GM21786 (cell line): ENCODE data around the gene CUX1.
"Not testable (repeated sequence)": the region's sequence is repeated elsewhere in the genome, so short reads cannot be mapped to it uniquely, and the experiment has no call there.

Experiments
- ATAC-seq: cut with Tn5 transposase; IDR thresholded peaks from one replicate; pipeline ENCODE4 v1.9.1; 2021; ENCODE audit not compliant: unreplicated experiment

Gene CUX1

GRCh38 chr7:101798173-101798572 lies 19.3 kb upstream of the CUX1 start:
- ATAC-seq, result not testable (repeated sequence)

DNA sequence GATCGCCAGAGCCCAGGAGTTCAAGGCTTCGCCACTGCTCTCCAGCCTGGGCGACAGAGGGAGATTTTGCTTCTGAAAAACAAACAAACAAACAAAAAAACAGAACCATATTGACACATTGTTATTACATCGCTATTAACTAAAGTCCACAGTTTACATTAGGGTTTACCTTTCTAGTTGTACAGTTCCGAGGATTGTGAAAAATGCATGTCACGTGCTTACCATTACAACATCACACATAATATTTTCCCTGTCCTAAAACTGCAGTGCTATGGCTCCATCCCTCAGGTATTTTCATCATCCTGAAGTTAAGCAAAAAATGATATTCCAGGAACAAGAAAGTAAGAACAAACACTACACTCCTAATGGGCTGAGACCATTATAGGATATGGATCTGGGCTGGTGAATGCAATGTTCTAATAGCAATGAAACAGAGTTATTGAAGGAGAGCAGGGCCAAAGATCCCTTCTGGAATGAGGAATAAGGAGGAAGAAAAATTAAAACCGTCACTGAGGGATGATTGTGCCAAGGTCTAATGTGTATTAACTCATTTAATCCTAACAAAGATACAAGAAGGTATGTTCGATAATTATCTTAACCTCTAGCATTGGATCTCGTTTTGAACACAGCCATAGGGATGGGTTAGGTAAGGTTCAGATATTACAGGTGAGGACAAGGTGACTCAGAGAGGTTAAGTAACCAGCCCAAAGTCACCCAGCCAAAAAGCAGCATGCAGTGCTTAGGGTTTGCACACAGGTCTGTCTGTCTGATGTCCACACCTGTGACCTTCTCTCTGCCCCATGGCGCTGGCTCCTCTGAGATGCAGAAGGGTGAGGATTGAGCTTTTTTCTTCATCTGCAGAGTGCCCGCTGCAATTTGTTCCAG lies 14.0 kb upstream of the CUX1 start:
- no peak for ATAC-seq

GRCh38 chr7:101804088-101804963 lies 13.1 kb upstream of the CUX1 start:
- ATAC-seq, result no peak

DNA sequence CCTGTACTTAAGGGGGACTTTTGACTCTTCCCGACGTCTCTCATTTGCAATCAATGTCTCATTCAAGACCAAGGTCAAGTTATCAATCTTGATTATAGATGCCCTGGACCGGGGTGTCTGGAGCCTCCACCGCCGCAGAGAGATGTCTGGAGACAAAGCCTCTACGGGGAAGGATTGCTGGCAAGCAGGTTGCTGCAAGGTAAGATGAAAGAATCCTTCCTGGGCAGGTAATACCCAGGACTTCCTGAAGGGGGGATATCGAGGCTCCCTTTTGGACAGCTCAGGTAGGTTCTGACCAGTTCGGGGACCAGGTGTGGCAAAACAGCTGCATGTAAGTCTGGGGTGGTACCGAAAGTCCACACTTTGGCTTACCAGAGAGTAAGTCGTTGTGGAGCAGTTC lies 12.5 kb upstream of the CUX1 start:
- ATAC-seq, result no peak

DNA sequence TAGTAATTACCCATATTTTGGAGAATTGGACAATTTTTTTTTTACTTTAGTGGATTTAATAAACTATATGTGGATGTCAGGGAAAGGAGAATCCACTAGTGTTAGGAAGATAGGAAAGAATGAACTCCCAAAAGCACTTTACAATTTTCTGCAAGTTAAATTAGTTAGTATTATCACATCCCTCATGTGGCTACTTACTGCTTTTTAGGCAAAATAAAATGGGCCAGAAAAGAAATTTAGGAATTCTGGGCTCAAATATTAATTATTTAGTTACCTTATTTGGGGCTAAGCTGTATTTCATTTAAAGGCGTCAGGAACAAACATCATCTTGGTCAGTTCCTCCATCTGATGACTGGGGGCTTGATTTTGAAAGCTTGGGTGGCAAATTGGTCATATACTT lies 4.8 kb upstream of the CUX1 start:
- ATAC-seq, result no peak

- no peak for ATAC-seq
Observed at GRCh38 chr7:101813402-101814019, 3.9 kb upstream of the CUX1 start.

GRCh38 chr7:101814081-101814990 lies 3.1 kb upstream of the CUX1 start:
- ATAC-seq, result no peak

DNA sequence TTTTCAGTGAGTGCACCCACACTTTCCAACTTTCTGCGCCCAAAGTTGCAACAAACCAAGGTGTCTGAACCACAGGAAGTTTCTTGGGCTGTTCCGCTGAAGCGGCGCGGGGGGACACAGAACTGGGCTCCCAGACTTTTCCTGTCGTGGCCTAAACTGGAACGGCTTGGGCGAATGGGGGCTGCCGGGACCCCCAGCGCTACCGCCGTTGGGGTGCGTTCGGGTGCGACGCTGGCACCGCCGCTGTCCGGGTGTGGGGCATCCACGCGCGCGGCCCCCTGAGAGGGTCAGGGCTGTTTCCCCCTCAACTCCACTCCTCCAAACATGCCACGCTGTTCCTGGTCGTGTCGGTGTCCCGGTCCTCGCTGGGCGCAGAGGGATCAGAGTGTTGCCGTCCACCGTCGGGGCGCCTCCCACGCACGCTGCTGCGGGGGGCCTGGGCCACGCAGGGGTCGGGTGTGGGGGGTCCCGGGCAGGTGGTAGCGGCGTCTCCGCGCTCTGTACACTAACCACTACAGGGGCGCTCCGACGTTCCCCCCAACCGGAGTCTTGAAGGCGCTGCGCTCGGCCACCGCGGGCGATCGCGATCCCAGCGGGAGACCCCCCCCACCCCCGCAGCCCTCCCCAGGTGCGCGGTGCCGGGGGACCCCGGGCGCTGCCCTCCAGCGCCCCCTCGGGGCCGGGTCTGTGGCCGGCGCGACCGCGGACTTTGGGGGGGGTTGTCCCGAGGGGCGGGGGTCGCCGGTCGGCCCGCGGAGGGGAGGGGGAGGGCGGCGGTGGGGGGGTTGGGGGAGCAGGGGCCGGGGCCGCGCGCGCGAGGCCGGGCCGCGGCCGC lies 2.2 kb upstream of the CUX1 start:
- peak; percentile 36 for ATAC-seq

DNA sequence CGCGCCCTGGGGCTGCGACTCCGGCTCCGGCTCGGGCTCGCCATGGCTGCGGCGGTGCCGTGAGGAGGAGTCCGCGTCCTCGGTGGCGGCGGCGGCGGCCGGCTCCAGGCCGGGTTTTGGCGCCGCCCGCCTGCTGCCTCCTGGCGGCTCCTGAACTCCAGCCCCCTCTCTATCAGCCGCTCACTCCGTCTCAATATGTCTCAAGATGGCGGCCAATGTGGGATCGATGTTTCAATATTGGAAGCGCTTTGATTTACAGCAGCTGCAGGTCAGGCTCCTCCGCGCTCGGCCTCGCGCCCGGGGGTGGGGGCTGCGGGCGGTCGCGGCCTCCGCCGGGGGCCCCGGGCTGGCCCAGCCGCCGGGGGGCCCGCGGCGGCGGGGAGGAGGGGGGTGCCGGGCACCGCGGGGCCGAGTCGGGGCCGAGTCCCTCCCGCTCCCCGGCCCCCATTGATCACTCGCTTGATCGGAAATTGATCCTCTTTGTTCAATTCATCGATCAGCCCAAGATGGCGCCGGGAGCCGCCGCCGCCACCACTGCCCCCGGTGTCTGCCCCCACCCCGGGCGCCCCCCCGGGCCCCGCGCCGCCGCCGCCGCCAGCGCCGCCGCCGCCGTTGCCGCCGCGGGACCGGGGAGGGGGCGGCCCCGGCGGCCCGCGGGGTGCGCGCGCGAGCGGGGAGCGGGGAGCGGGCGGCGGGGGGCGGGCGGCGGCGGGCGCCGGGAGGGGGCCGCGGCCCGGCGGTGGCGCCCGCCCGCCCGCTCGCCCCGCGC lies 1.4 kb upstream of the CUX1 start:
- peak; percentile 53 for ATAC-seq

- no peak for ATAC-seq
Observed at GRCh38 chr7:101816595-101817470, 593 bp upstream of the CUX1 start.

- ATAC-seq, result no peak
Observed at GRCh38 chr7:101818287-101819071, 1.1 kb downstream of the CUX1 start.

GRCh38 chr7:101819183-101819582 lies 1.8 kb downstream of the CUX1 start:
- no peak for ATAC-seq

DNA sequence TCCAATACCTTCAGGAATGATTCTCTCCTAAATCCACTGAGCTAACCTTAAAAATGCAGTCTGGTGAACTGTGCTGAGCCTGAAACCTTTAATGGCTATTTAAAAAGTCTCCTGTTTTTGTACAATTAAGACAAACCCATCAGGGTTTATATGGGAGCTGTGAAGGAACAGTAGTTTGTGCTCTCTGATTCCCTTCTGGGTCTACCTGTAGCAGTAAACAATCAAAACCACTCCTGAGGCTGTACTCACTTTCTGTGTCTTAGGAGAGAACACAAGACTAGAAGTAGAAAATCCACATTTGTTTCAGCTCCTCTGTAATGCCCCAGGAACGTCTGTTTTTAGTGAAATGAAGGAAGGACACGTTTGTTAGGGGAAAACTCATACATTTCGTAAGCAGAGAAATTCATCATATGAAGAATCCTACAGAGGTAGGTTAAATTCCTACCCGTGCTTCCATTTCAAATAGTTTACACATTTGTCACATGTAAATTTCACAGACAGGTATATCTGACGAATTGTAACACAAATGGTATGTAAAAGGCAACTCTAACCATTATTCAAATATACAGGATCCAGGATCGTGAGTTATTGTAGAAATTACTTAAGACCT lies 2.6 kb downstream of the CUX1 start:
- no peak for ATAC-seq

DNA sequence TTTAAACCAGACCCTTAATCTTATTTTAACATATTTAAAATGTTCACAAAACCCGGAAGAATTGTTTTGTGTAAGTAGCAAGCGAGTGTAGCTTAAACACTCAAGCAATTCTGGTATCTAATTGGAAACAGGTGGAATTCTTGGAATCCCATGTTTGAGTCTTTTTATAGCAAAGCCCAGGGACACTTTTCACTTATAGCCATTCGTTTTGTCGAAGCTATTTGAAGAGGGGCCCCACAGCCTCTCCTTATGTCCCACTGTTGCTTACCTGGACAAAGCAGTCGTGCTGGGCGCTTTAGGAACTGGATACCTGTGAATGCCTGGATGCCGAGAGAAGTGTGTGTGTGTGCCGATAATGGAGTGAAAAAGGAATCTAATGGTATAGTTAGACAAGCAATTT lies 3.3 kb downstream of the CUX1 start:
- ATAC-seq, result no peak

GRCh38 chr7:101822632-101823031 lies 5.2 kb downstream of the CUX1 start:
- not testable (repeated sequence) for ATAC-seq

DNA sequence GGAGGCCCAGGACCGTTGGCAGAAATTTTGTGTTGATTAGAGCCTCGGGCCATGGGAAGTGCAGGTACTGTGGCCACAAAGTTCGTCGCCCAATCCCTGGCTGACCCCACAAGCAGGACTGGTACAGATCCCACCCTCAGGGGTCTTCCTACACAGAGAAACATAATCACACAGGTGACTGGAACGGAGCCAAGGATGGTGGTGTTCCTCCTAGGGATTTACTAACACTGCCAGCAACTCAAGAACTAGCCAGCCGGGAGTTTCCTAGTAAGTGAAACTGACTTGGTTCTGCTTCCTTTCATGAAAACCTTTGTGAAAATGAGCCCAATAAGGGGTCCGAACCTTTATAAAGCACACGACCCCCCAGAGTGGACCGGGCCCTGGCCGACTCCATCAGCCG lies 5.7 kb downstream of the CUX1 start:
- no peak for ATAC-seq

DNA sequence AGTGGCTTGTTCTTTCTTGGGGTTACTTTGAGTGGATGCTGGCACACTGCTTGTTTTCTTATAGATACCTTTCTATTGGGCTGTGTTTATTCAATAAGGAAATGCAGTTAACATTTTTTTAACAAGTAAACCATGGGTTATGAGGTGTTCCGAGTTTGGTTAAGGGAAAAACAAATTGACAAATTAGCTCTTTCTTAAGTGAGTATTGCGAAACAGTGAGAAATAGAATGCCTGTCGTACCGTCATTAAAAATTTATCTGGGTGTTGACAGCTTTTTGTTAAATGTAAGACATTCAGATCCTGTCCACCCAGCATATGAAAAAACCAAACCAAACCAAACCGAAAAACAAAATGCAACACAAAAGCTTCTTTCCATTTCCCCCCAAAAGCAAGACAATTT lies 6.2 kb downstream of the CUX1 start:
- no peak for ATAC-seq
